SU-DHL-6 (cell line): Measurements from ENCODE around the gene CNTN2.

ENCODE experiments used
- EZH2phosphoT487 ChIP-seq: fragments of 200-600 bp; sonication (generic), shearing (Covaris generic); conservative IDR thresholded peaks from 2 replicates; pipeline ENCODE4 v1.6.1; 2018; ENCODE audit warnings: mild to moderate bottlenecking, antibody characterized with exemption, low read length, moderate library complexity, mixed read lengths
- TF ChIP-seq, protein P1 (sequence below): fragments of 200-600 bp; sonication (generic); IDR thresholded peaks from one replicate; pipeline ENCODE4 v1.5.1; 2017; ENCODE audit warnings: antibody characterized with exemption, mild to moderate bottlenecking, low read length, moderate library complexity; ENCODE audit not compliant: insufficient read depth, poor library complexity, severe bottlenecking

DNA sequence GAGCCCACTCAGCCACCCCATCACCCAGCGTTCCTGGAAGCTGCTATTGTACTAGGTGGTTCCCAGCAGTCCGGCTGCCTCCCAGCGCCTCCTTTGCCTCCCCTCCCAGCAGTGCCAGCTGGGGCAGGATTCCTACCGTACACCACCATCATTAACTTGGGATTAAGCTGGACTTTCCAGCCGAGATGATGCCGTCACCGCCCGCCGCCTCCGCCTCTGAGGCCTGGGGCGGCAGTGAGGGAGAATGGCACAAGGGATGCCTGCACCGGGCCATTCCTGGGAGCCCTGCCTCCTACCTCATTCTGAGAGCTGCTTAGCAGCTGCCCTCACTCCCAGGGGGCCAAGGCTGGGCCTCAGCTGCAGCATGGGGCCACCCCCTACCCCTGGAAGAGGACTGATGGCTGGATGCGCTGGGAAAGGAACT is 13.2 kb downstream of the CNTN2 start:
- TF ChIP-seq EZH2phosphoT487, result no peak
- TF ChIP-seq, protein P1, sequence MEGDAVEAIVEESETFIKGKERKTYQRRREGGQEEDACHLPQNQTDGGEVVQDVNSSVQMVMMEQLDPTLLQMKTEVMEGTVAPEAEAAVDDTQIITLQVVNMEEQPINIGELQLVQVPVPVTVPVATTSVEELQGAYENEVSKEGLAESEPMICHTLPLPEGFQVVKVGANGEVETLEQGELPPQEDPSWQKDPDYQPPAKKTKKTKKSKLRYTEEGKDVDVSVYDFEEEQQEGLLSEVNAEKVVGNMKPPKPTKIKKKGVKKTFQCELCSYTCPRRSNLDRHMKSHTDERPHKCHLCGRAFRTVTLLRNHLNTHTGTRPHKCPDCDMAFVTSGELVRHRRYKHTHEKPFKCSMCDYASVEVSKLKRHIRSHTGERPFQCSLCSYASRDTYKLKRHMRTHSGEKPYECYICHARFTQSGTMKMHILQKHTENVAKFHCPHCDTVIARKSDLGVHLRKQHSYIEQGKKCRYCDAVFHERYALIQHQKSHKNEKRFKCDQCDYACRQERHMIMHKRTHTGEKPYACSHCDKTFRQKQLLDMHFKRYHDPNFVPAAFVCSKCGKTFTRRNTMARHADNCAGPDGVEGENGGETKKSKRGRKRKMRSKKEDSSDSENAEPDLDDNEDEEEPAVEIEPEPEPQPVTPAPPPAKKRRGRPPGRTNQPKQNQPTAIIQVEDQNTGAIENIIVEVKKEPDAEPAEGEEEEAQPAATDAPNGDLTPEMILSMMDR, result no peak
